ENCODE data around the gene MDK.

DNA sequence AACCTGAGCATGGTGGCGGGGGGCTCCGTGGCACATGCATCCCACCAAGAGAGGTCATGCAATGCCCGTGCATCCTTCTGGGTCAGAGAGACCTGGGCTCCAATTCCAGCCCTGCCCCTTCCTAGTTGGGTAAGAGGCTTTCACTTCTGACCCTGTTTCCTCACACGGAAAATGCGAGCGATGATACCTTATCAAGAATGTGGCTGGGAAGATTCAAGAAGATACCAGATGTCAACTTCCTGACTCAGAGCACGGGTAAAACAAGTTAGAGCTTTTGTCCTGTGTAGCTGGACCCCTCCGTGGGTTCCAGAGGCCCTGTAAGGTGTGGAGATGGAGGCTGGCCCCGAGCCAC is 42.9 kb upstream of the MDK start:
- TF ChIP-seq, protein P1, sequence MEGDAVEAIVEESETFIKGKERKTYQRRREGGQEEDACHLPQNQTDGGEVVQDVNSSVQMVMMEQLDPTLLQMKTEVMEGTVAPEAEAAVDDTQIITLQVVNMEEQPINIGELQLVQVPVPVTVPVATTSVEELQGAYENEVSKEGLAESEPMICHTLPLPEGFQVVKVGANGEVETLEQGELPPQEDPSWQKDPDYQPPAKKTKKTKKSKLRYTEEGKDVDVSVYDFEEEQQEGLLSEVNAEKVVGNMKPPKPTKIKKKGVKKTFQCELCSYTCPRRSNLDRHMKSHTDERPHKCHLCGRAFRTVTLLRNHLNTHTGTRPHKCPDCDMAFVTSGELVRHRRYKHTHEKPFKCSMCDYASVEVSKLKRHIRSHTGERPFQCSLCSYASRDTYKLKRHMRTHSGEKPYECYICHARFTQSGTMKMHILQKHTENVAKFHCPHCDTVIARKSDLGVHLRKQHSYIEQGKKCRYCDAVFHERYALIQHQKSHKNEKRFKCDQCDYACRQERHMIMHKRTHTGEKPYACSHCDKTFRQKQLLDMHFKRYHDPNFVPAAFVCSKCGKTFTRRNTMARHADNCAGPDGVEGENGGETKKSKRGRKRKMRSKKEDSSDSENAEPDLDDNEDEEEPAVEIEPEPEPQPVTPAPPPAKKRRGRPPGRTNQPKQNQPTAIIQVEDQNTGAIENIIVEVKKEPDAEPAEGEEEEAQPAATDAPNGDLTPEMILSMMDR (IDR thresholded peaks at IDR 0.05) = no peak
- no peak for TF ChIP-seq EZH2 (IDR thresholded peaks at IDR 0.05)
